CD14-positive monocyte (primary cell): ENCODE data around the gene DRAP1. TPM values are rescaled to one million over a fixed set of nuclear protein-coding genes. Genes with fewer than 3 reads are reported as not detected.

ENCODE experiments used
- DNase-seq, 3 donors: peaks; one replicate each; pipeline ENCODE4 v3.0.0-alpha.2; 2011 to 2022
- H2AFZ ChIP-seq: 2 replicates; pipeline ENCODE4 v1.6.0; 2012; ENCODE audit warnings: mild to moderate bottlenecking, low read depth, low read length, inconsistent platforms; ENCODE audit not compliant: insufficient read depth, poor library complexity, severe bottlenecking
- H3K27ac ChIP-seq, 2 donors: 1 replicate in 1 of 2; 2 replicates in 1 of 2; pipeline ENCODE4 v1.5.1; 2012 to 2013; ENCODE audit warnings: low read length in 2 of 2, control low read depth in 1 of 2, inconsistent platforms in 1 of 2, low read depth in 1 of 2, mild to moderate bottlenecking in 1 of 2
- H3K27me3 ChIP-seq, 2 donors: one replicate each; pipeline versions ENCODE4 v1.6.0 to v1.6.1; 2011 to 2013; ENCODE audit warnings: low read length in 2 of 2; ENCODE audit not compliant: control insufficient read depth in 2 of 2, insufficient read depth in 2 of 2
- H3K36me3 ChIP-seq, 2 donors: replicated peaks in 1 of 2; 1 replicate in 1 of 2; 2 replicates in 1 of 2; pipeline versions ENCODE4 v1.5.1 to v1.6.1; 2012 to 2013; ENCODE audit warnings: low read length in 2 of 2, control low read depth in 1 of 2, inconsistent platforms in 1 of 2, mild to moderate bottlenecking in 1 of 2; ENCODE audit not compliant: insufficient read depth in 2 of 2, control insufficient read depth in 1 of 2
- H3K4me1 ChIP-seq, 2 donors: 1 replicate in 1 of 2; 2 replicates in 1 of 2; pipeline versions ENCODE4 v1.5.1 to v1.6.1; 2012 to 2013; ENCODE audit warnings: low read length in 2 of 2, control low read depth in 1 of 2, inconsistent platforms in 1 of 2, mild to moderate bottlenecking in 1 of 2, moderate library complexity in 1 of 2; ENCODE audit not compliant: insufficient read depth in 2 of 2, control insufficient read depth in 1 of 2
- H3K4me2 ChIP-seq: replicated peaks from 2 replicates; pipeline ENCODE3; 2012; ENCODE audit warnings: low read length, moderate library complexity, mild to moderate bottlenecking; ENCODE audit not compliant: poor library complexity, severe bottlenecking; ENCODE audit errors: extremely low read depth
- H3K4me3 ChIP-seq, 3 experiments: fragments of 200-600 bp in 1 of 3; sonication (generic) in 1 of 3; replicated peaks in 1 of 3; 1 replicate in 2 of 3; 2 replicates in 1 of 3; pipeline ENCODE4 v1.5.1; 2011 to 2013; ENCODE audit warnings: low read length in 3 of 3, mild to moderate bottlenecking in 3 of 3, control low read depth in 2 of 3, low read depth in 2 of 3, inconsistent platforms in 1 of 3, moderate library complexity in 1 of 3
- H3K79me2 ChIP-seq: 2 replicates; pipeline ENCODE4 v1.6.0; 2012; ENCODE audit warnings: mild to moderate bottlenecking, control low read depth, inconsistent platforms, low read length, moderate library complexity; ENCODE audit not compliant: insufficient read depth
- H3K9ac ChIP-seq: 2 replicates; pipeline ENCODE4 v1.6.0; 2017; ENCODE audit warnings: low read length, mild to moderate bottlenecking; ENCODE audit not compliant: insufficient read depth, poor library complexity, severe bottlenecking
- H3K9me3 ChIP-seq, 2 donors: replicated peaks in 1 of 2; 1 replicate in 1 of 2; 2 replicates in 1 of 2; pipeline versions ENCODE4 v1.5.1 to v1.6.1; 2012 to 2013; ENCODE audit warnings: low read length in 2 of 2, control low read depth in 1 of 2; ENCODE audit not compliant: control insufficient read depth in 1 of 2, insufficient read depth in 1 of 2
- H4K20me1 ChIP-seq: 2 replicates; pipeline ENCODE4 v1.6.0; 2012; ENCODE audit warnings: mild to moderate bottlenecking, low read length, control low read depth, moderate library complexity; ENCODE audit not compliant: insufficient read depth
- H3K27ac Mint-ChIP-seq, 7 donors: one replicate each; pipeline ENCODE4 v1.8.0; 2020; ENCODE audit warnings: mild to moderate bottlenecking in 7 of 7, mixed read lengths in 7 of 7, moderate library complexity in 6 of 7, inconsistent platforms in 2 of 7
- H3K27me3 Mint-ChIP-seq, 3 donors: one replicate each; pipeline ENCODE4 v1.8.0; 2021 to 2022; ENCODE audit warnings: low read depth in 3 of 3, mild to moderate bottlenecking in 3 of 3, mixed read lengths in 3 of 3, moderate library complexity in 3 of 3, inconsistent platforms in 1 of 3
- H3K36me3 Mint-ChIP-seq, 2 donors: one replicate each; pipeline ENCODE4 v1.8.0; 2020; ENCODE audit warnings: mixed read lengths in 2 of 2, inconsistent platforms in 1 of 2, mild to moderate bottlenecking in 1 of 2
- H3K4me1 Mint-ChIP-seq: one replicate; pipeline ENCODE4 v1.8.0; 2020; ENCODE audit warnings: mild to moderate bottlenecking, mixed read lengths
- H3K4me3 Mint-ChIP-seq, 2 donors: one replicate each; pipeline ENCODE4 v1.8.0; 2020; ENCODE audit warnings: mild to moderate bottlenecking in 2 of 2, mixed read lengths in 2 of 2, moderate library complexity in 1 of 2
- H3K9me3 Mint-ChIP-seq, 7 donors: one replicate each; pipeline ENCODE4 v1.8.0; 2020 to 2022; ENCODE audit warnings: mixed read lengths in 7 of 7, mild to moderate bottlenecking in 6 of 7, moderate library complexity in 6 of 7, inconsistent platforms in 2 of 7
- CTCF ChIP-seq: fragments of 200-600 bp; IDR thresholded peaks from one replicate; pipeline ENCODE4 v1.8.0; 2022; ENCODE audit warnings: antibody characterized with exemption, mild to moderate bottlenecking
- WGBS: methylation state at CpG from one replicate; pipeline ENCODE4 v1.1.5; 2013; ENCODE audit warnings: missing lambda C conversion rate; ENCODE audit not compliant: insufficient coverage; 5-methylcytosine and 5-hydroxymethylcytosine counted together
- intact Hi-C, 2 donors: fragments of 100-400 bp; cut with micrococcal nuclease; formaldehyde crosslinking; loops; one replicate each; pipeline versions ENCODE4 v1.15.0 to v1.15.1; 2023
- polyA plus RNA-seq, 3 donors: library from polyadenylated mRNA; depleted of rRNA in 1 of 3; unstranded in 2 of 3; stranded (reverse) in 1 of 3; fragments of 300-500 nt in 2 of 3; fragments of >200 nt in 1 of 3; fragmentation: Illumina TruSeq in 2 of 3; gene quantifications; 1 replicate in 2 of 3; 2 replicates in 1 of 3; pipeline ENCODE4 v1.2.3, GENCODE V29; 2012 to 2021

The DRAP1 gene
- polyA plus RNA-seq, 3 donors = 68.3 to 97.2 (median 72.1) TPM

GRCh38 chr11:65888163-65888814, 30.9 kb upstream of the DRAP1 start, which contains the start of gene FIBP:
Gene FIBP (minus strand): TSS chr11:65888471. CDS start chr11:65888418, 53 bp downstream.
- H3K9me3 ChIP-seq = no peaks in the 10 kb centered on the region
- peak within 1 kb of the TSS; percentile 98 to 100 (median 99) for H3K27ac Mint-ChIP-seq
- peaks cover 0 to 2% (median 0%) of the 10 kb centered on the region in 7 donors for H3K9me3 Mint-ChIP-seq
- WGBS = 0% methylated on average over 49 of the region's 57 CpGs
- peaks cover 0 to 7% (median 0%) of the 10 kb centered on the region in 3 donors for H3K27me3 Mint-ChIP-seq
- H3K36me3 Mint-ChIP-seq = peaks cover 38 to 46% of the 10 kb centered on the region in 2 donors
- DNase-seq = peak; percentile 95 to 97 (median 97)
- H3K4me3 Mint-ChIP-seq = peak within 1 kb of the TSS; percentile 95 to 99
- peak within 1 kb of the TSS; percentile 93 for H3K4me2 ChIP-seq
- peak within 1 kb of the TSS; percentile 63 to 82 (median 69) for H3K4me3 ChIP-seq
- H3K4me1 Mint-ChIP-seq = peaks cover 63% of the 10 kb centered on the region
- intact Hi-C loops = loop anchor here (1.0 to 5.0 kb wide), 4 partner anchors 34 to 177 kb away; partner anchors contain the start of gene SART1 (in 1 of the 2)
- H3K27me3 ChIP-seq = no peaks in the 10 kb centered on the region
- peak within 1 kb of the TSS; percentile 84 for H2AFZ ChIP-seq
- peak within 1 kb of the TSS; percentile 88 to 95 for H3K27ac ChIP-seq
- TF ChIP-seq CTCF = peak; percentile 95
- H3K4me1 ChIP-seq = peaks cover 57 to 81% of the 10 kb centered on the region in 2 donors
- H4K20me1 ChIP-seq = peaks cover 23% of the 10 kb centered on the region
- peaks cover 50% of the 10 kb centered on the region for H3K79me2 ChIP-seq
- peaks cover 23 to 34% of the 10 kb centered on the region in 2 donors for H3K36me3 ChIP-seq
- H3K9ac ChIP-seq = peak within 1 kb of the TSS; percentile 65

GRCh38 chr11:65890324-65891218, 28.7 kb upstream of the DRAP1 start, which contains the start of gene CCDC85B:
Gene CCDC85B (plus strand): TSS chr11:65890673. CDS start chr11:65890784, 111 bp downstream.
- peak within 1 kb of the TSS; percentile 92 to 95 for H3K4me3 Mint-ChIP-seq
- H3K79me2 ChIP-seq = peaks cover 56% of the 10 kb centered on the region
- no peak for TF ChIP-seq CTCF
- peak within 1 kb of the TSS; percentile 48 to 82 (median 54) for H3K4me3 ChIP-seq
- H3K4me1 ChIP-seq = peaks cover 68 to 84% of the 10 kb centered on the region in 2 donors
- H3K9me3 Mint-ChIP-seq = peaks cover 0 to 2% (median 0%) of the 10 kb centered on the region in 7 donors
- peaks cover 18 to 25% of the 10 kb centered on the region in 2 donors for H3K36me3 Mint-ChIP-seq
- peaks cover 67% of the 10 kb centered on the region for H3K4me1 Mint-ChIP-seq
- intact Hi-C loops = loop anchor here in 1 of 2 donors (1.0 kb wide), 1 partner anchor 10 kb away; the partner anchor contains the start of gene FOSL1
- peak within 1 kb of the TSS; percentile 84 for H2AFZ ChIP-seq
- H3K9ac ChIP-seq = peak within 1 kb of the TSS; percentile 78
- H3K27ac Mint-ChIP-seq = peak within 1 kb of the TSS; percentile 98 to 100 (median 99)
- peak within 1 kb of the TSS; percentile 93 for H3K4me2 ChIP-seq
- WGBS = under 1% methylated on average over 94 of the region's 94 CpGs
- peak within 1 kb of the TSS; percentile 88 to 95 for H3K27ac ChIP-seq
- H4K20me1 ChIP-seq = peaks cover 8% of the 10 kb centered on the region
- peak; percentile 97 to 98 (median 97) for DNase-seq
- peaks cover 0 to 7% (median 0%) of the 10 kb centered on the region in 3 donors for H3K27me3 Mint-ChIP-seq
- H3K9me3 ChIP-seq = no peaks in the 10 kb centered on the region
- H3K36me3 ChIP-seq = peaks cover 6 to 15% of the 10 kb centered on the region in 2 donors
- H3K27me3 ChIP-seq = no peaks in the 10 kb centered on the region
